Uterus (tissue), 2 donors: ENCODE results near the gene C1QTNF1.

Source experiments
- POLR2A ChIP-seq, 2 donors: fragments of 450-650 bp; IDR thresholded peaks; one replicate each; pipeline ENCODE4 v1.6.1; 2016; ENCODE audit warnings: antibody characterized with exemption in 2 of 2, mild to moderate bottlenecking in 1 of 2, moderate library complexity in 1 of 2
- TF ChIP-seq, protein P1 (sequence below), 4 experiments: fragments of 200-600 bp in 2 of 4; fragments of 450-650 bp in 2 of 4; sonication (generic) in 2 of 4; IDR thresholded peaks; one replicate each; pipeline ENCODE4 v1.5.1; 2016 to 2019; ENCODE audit warnings: antibody characterized with exemption in 4 of 4, mild to moderate bottlenecking in 2 of 4, moderate library complexity in 1 of 4

DNA sequence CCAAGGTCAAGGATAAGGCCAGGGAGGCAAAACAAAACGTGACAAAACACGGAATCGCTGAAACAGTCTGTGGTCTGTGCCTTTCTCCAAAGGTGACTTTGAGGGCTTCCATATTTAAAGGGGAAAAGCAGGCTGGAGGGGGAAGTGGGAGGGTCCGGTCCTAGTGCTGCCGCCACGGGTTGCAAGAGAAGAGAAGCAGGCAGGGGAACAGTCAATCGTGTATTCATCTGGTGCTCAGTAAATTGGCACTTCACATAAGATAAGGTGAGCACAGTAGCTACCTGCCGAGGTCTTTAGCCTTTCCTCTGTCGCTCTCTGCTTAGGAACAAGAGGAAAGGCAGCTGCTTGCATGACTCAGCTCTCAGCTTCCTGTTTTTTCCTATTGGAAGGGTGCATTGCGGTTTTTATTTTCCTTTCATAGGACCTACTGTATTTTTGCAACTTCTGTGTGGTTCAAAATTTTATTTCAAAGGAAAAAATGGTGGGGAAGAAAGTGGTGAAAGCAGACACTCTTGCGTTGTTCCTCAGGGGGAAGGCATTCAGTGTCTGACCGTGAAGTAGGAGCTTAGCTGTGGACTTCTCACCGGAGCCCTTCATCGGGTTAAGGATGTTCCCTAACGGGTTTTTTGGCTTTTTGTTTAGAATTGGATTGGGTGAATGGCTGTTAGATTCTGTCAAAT, 37.2 kb upstream of the C1QTNF1 start:
- TF ChIP-seq, protein P1, sequence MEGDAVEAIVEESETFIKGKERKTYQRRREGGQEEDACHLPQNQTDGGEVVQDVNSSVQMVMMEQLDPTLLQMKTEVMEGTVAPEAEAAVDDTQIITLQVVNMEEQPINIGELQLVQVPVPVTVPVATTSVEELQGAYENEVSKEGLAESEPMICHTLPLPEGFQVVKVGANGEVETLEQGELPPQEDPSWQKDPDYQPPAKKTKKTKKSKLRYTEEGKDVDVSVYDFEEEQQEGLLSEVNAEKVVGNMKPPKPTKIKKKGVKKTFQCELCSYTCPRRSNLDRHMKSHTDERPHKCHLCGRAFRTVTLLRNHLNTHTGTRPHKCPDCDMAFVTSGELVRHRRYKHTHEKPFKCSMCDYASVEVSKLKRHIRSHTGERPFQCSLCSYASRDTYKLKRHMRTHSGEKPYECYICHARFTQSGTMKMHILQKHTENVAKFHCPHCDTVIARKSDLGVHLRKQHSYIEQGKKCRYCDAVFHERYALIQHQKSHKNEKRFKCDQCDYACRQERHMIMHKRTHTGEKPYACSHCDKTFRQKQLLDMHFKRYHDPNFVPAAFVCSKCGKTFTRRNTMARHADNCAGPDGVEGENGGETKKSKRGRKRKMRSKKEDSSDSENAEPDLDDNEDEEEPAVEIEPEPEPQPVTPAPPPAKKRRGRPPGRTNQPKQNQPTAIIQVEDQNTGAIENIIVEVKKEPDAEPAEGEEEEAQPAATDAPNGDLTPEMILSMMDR (IDR thresholded peaks at IDR 0.05): no peak
- no peak for TF ChIP-seq POLR2A (IDR thresholded peaks at IDR 0.05)
